ENCODE data around the gene SETD3.

GRCh38 chr14:99380991-99381687 is 99.5 kb downstream of the SETD3 start:
- TF ChIP-seq, protein P1, sequence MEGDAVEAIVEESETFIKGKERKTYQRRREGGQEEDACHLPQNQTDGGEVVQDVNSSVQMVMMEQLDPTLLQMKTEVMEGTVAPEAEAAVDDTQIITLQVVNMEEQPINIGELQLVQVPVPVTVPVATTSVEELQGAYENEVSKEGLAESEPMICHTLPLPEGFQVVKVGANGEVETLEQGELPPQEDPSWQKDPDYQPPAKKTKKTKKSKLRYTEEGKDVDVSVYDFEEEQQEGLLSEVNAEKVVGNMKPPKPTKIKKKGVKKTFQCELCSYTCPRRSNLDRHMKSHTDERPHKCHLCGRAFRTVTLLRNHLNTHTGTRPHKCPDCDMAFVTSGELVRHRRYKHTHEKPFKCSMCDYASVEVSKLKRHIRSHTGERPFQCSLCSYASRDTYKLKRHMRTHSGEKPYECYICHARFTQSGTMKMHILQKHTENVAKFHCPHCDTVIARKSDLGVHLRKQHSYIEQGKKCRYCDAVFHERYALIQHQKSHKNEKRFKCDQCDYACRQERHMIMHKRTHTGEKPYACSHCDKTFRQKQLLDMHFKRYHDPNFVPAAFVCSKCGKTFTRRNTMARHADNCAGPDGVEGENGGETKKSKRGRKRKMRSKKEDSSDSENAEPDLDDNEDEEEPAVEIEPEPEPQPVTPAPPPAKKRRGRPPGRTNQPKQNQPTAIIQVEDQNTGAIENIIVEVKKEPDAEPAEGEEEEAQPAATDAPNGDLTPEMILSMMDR (IDR thresholded peaks at IDR 0.05), result no peak
- no peak for TF ChIP-seq POLR2A (IDR thresholded peaks at IDR 0.05)
